NT2/D1 (cell line): ENCODE measurements around the gene RERE.

Experiments used
- SUZ12 ChIP-seq: IDR thresholded peaks from 2 replicates; pipeline ENCODE4 v1.6.1; 2011; ENCODE audit not compliant: insufficient read length, insufficient read depth; ENCODE audit errors: extremely low read depth
- YY1 ChIP-seq: IDR thresholded peaks from 2 replicates; pipeline ENCODE4 v1.6.1; 2011; ENCODE audit not compliant: insufficient read length, insufficient read depth
- ZNF274 ChIP-seq: IDR thresholded peaks from 2 replicates; pipeline ENCODE4 v1.6.1; 2011; ENCODE audit warnings: mild to moderate bottlenecking, low read depth, low read length

- TF ChIP-seq YY1 (no peak), ZNF274 (no peak), SUZ12 (no peak)
These were observed 219.2 kb downstream of the RERE start for GRCh38 chr1:8598060-8598724.
